ENCODE data around the gene NOTCH4.

NOTCH4 gene

GRCh38 chr6:32146287-32146686, 77.6 kb downstream of the NOTCH4 start:
- no peaks in the 10 kb centered on the region for H3F3A ChIP-seq (ENCODE audit: low read depth)
- H3K4me1 ChIP-seq (ENCODE audit: insufficient read depth, low read length, poor library complexity, severe bottlenecking): no peaks in the 10 kb centered on the region
- H3K9ac ChIP-seq (ENCODE audit: low read depth, low read length, poor library complexity, severe bottlenecking): no peak overlapping the region
- no peaks in the 10 kb centered on the region for H3K9me2 ChIP-seq (replicated peaks; ENCODE audit: low read depth, low read length)
- no peak for TF ChIP-seq EZH2phosphoT487 (IDR thresholded peaks at IDR 0.05; ENCODE audit: borderline replicate concordance)
- TF ChIP-seq CTCF (conservative IDR thresholded peaks at IDR 0.05; ENCODE audit: low read length): no peak
- no peak overlapping the region for H2AFZ ChIP-seq (ENCODE audit: low read length)
- no peaks in the 10 kb centered on the region for H3K36me3 ChIP-seq (ENCODE audit: insufficient read depth, low read length)
- no peaks in the 10 kb centered on the region for H3K9me3 ChIP-seq (ENCODE audit: insufficient read depth, low read depth, low read length)
- H3K27me3 ChIP-seq (ENCODE audit: insufficient read depth, low read length, poor library complexity, severe bottlenecking): no peaks in the 10 kb centered on the region
- no peaks in the 10 kb centered on the region for H3K79me2 ChIP-seq (ENCODE audit: insufficient read depth, low read length)
- no peak overlapping the region for H3K4me2 ChIP-seq (ENCODE audit: low read depth, low read length, poor library complexity, severe bottlenecking)
- H4K20me1 ChIP-seq (ENCODE audit: insufficient read depth, low read length, poor library complexity, severe bottlenecking): no peaks in the 10 kb centered on the region
- no peak overlapping the region for H3K4me3 ChIP-seq (ENCODE audit: low read length, poor library complexity, severe bottlenecking)
